ENCODE measurements around the gene CLEC14A. TPM values are rescaled to one million over a fixed set of nuclear protein-coding genes. Genes with fewer than 3 reads are reported as not detected.

CLEC14A gene
- polyA plus RNA-seq, 1 of the 3 experiments (the other 2 are of a cell fraction), result 0.02 TPM

DNA sequence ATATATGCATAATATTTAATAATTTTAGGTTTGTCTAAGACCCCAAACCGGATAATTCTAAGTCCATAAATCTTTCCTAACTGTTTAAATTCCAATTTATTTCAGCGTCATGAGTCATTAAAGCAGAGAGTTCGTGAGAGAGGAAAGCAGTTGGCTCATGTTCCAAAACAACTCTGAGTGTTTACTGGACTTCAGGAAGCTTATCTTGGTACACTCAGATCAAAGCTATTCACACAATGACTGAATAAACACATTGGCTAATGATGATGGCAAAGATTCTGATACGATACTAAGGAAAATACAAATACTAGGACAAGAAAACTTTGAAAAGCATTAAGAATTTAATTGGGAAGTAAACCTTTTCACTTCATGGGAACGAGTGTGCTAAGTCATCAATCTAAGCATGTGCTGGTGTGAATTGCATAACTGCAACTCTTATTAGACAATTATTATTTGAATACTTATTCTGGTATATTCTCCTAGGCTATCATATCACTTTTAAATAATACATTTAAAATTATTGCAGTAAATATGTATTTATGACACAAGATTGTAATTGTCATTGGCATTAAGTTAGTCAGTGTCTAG is 34.8 kb upstream of the CLEC14A start (continued):
- TF ChIP-seq, protein P1, sequence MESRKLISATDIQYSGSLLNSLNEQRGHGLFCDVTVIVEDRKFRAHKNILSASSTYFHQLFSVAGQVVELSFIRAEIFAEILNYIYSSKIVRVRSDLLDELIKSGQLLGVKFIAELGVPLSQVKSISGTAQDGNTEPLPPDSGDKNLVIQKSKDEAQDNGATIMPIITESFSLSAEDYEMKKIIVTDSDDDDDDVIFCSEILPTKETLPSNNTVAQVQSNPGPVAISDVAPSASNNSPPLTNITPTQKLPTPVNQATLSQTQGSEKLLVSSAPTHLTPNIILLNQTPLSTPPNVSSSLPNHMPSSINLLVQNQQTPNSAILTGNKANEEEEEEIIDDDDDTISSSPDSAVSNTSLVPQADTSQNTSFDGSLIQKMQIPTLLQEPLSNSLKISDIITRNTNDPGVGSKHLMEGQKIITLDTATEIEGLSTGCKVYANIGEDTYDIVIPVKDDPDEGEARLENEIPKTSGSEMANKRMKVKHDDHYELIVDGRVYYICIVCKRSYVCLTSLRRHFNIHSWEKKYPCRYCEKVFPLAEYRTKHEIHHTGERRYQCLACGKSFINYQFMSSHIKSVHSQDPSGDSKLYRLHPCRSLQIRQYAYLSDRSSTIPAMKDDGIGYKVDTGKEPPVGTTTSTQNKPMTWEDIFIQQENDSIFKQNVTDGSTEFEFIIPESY (IDR thresholded peaks at IDR 0.05; ENCODE audit: borderline replicate concordance, low read depth), result no peak
- TF ChIP-seq JUND (IDR thresholded peaks at IDR 0.05), result peak; percentile 5; the same call in 1 of the 2 replicates
- TF ChIP-seq MAX (IDR thresholded peaks at IDR 0.05; ENCODE audit: low read depth), result no peak
- TF ChIP-seq FOSL2 (IDR thresholded peaks at IDR 0.05; ENCODE audit: borderline replicate concordance, low read depth), result 0 out of 2 replicates have a peak, but pooled peaks have one; percentile 19
- no peak for TF ChIP-seq SIN3A (IDR thresholded peaks at IDR 0.05; ENCODE audit: borderline replicate concordance, low read depth, low read length)
- no peak for TF ChIP-seq NRF1 (IDR thresholded peaks at IDR 0.05; ENCODE audit: low read depth, low read length)
- TF ChIP-seq YY1 (IDR thresholded peaks at IDR 0.05; ENCODE audit: low read depth), result no peak
- no peak for TF ChIP-seq GABPA (IDR thresholded peaks at IDR 0.05; ENCODE audit: low read depth)
- TF ChIP-seq ELF1 (IDR thresholded peaks at IDR 0.05), result no peak
- no peak for TF ChIP-seq IRF3 (IDR thresholded peaks at IDR 0.05; ENCODE audit: low read depth, low read length)
- TF ChIP-seq, protein P2, sequence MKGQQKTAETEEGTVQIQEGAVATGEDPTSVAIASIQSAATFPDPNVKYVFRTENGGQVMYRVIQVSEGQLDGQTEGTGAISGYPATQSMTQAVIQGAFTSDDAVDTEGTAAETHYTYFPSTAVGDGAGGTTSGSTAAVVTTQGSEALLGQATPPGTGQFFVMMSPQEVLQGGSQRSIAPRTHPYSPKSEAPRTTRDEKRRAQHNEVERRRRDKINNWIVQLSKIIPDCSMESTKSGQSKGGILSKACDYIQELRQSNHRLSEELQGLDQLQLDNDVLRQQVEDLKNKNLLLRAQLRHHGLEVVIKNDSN (IDR thresholded peaks at IDR 0.05; ENCODE audit: borderline replicate concordance, low read depth), result no peak
- TF ChIP-seq MEF2A (IDR thresholded peaks at IDR 0.05; ENCODE audit: borderline replicate concordance, low read depth), result no peak
- no peak for TF ChIP-seq NFIC (IDR thresholded peaks at IDR 0.05; ENCODE audit: borderline replicate concordance)
- TF ChIP-seq, protein P3, sequence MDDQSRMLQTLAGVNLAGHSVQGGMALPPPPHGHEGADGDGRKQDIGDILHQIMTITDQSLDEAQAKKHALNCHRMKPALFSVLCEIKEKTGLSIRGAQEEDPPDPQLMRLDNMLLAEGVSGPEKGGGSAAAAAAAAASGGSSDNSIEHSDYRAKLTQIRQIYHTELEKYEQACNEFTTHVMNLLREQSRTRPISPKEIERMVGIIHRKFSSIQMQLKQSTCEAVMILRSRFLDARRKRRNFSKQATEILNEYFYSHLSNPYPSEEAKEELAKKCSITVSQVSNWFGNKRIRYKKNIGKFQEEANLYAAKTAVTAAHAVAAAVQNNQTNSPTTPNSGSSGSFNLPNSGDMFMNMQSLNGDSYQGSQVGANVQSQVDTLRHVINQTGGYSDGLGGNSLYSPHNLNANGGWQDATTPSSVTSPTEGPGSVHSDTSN (IDR thresholded peaks at IDR 0.05), result peak; percentile 25; the same call in 1 of the 2 replicates

- TF ChIP-seq, protein P3 (IDR thresholded peaks at IDR 0.05), result no peak
- TF ChIP-seq FOXM1 (IDR thresholded peaks at IDR 0.05; ENCODE audit: low read depth) (no peak), IRF3 (IDR thresholded peaks at IDR 0.05; ENCODE audit: low read depth, low read length) (no peak), RAD21 (IDR thresholded peaks at IDR 0.05; ENCODE audit: low read length) (no peak), MXI1 (IDR thresholded peaks at IDR 0.05; ENCODE audit: low read depth, low read length) (no peak), RCOR1 (IDR thresholded peaks at IDR 0.05; ENCODE audit: low read length) (no peak), EP300 (IDR thresholded peaks at IDR 0.05; ENCODE audit: borderline replicate concordance in 1 of 2, low read depth in 1 of 2, low read length in 1 of 2) (no peak), JUND (IDR thresholded peaks at IDR 0.05) (no peak), MAX (IDR thresholded peaks at IDR 0.05; ENCODE audit: low read depth) (no peak), POLR2AphosphoS5 (IDR thresholded peaks at IDR 0.05; ENCODE audit: low read depth, low read length) (no peak)
- no peak overlapping the region for H3K9ac ChIP-seq
- no peak for DNase-seq
Observed at GRCh38 chr14:38286452-38286851, 30.6 kb upstream of the CLEC14A start.

More at GRCh38 chr14:38286452-38286851, 30.6 kb upstream of the CLEC14A start:
- H3K27me3 ChIP-seq (ENCODE audit: insufficient read depth), result no peaks in the 10 kb centered on the region
- peaks cover 0 to 9% of the 10 kb centered on the region in 2 experiments; a peak in 1 of 4 replicates for H3K4me1 ChIP-seq (ENCODE audit: control insufficient read depth in 1 of 2, insufficient read depth in 2 of 2, low read depth in 1 of 2, low read length in 1 of 2)
- ChIA-PET POLR2A (no interaction called here), CTCF (no interaction called here)
- H4K20me1 ChIP-seq (ENCODE audit: insufficient read depth), result no peaks in the 10 kb centered on the region
- no peak overlapping the region for H3K27ac ChIP-seq (ENCODE audit: low read depth in 2 of 2, low read length in 1 of 2)
- H3K4me2 ChIP-seq, result no peak overlapping the region
- H3K9me2 ChIP-seq, result no peaks in the 10 kb centered on the region
- no peak overlapping the region for H2AFZ ChIP-seq (ENCODE audit: low read depth)
- H3F3A ChIP-seq (replicated peaks; ENCODE audit: insufficient read depth), result peaks cover 5% of the 10 kb centered on the region
- H3K4me3 ChIP-seq (ENCODE audit: low read depth in 2 of 2, low read length in 1 of 2), result no peak overlapping the region
- H3K79me2 ChIP-seq (ENCODE audit: insufficient read depth), result no peaks in the 10 kb centered on the region
- no peaks in the 10 kb centered on the region for H3K36me3 ChIP-seq (replicated peaks in 1 of 2; ENCODE audit: control insufficient read depth in 1 of 2, insufficient read depth in 2 of 2, low read length in 1 of 2)
- H3K9me3 ChIP-seq, result no peaks in the 10 kb centered on the region

All from SK-N-SH (cell line).